BLaER1 (cell line): ENCODE data around the gene TTLL10.
"Not testable (repeated sequence)": the region's sequence is repeated elsewhere in the genome, so short reads cannot be mapped to it uniquely, and the experiment has no call there.

Source experiments
- H3K27ac ChIP-seq: shearing (Covaris generic); formaldehyde crosslinking; 2 replicates; pipeline ENCODE4 v1.8.1; 2022
- H3K27me3 ChIP-seq: shearing (Covaris generic); formaldehyde crosslinking; 2 replicates; pipeline ENCODE4 v1.8.1; 2022
- H3K36me3 ChIP-seq: shearing (Covaris generic); formaldehyde crosslinking; 2 replicates; pipeline ENCODE4 v1.8.1; 2022
- H3K4me1 ChIP-seq: shearing (Covaris generic); formaldehyde crosslinking; 2 replicates; pipeline ENCODE4 v1.8.1; 2022
- H3K4me2 ChIP-seq: shearing (Covaris generic); formaldehyde crosslinking; 2 replicates; pipeline ENCODE4 v1.8.1; 2022
- H3K4me3 ChIP-seq: shearing (Covaris generic); formaldehyde crosslinking; 2 replicates; pipeline ENCODE4 v1.8.1; 2022
- H3K9ac ChIP-seq: shearing (Covaris generic); formaldehyde crosslinking; 2 replicates; pipeline ENCODE4 v1.8.1; 2022
- H3K9me3 ChIP-seq: shearing (Covaris generic); formaldehyde crosslinking; 2 replicates; pipeline ENCODE4 v1.8.1; 2022
- H4K20me1 ChIP-seq: shearing (Covaris generic); formaldehyde crosslinking; 2 replicates; pipeline ENCODE4 v1.8.1; 2022
- Cebpa-rat ChIP-seq: shearing (Covaris generic); IDR thresholded peaks from 2 replicates; pipeline ENCODE4 v1.8.1; 2022

The TTLL10 gene

DNA sequence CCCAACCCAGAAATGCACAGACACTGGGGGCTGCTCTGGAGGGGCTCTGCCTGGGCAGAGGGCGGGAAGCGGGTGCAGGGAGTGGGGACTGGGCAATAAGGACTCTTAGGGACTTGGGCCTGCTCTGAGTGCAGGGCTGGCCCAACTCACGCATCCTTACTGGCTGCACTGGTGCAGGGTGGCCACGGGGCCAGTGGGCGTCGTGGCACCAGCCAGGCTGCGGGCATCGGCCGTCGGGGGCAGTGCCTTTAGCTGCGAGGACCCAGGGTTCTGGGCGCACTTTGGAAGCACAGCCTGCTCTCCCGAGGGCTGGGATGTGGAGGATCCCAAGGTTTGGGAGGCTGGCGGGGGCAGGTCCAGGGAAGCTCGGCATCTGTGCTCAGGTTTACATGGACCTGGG lies 27.1 kb upstream of the TTLL10 start:
- H3K36me3 ChIP-seq = no peaks in the 10 kb centered on the region
- H3K9ac ChIP-seq = no peak overlapping the region
- no peak overlapping the region for H3K4me2 ChIP-seq
- H3K4me1 ChIP-seq = peaks cover 76% of the 10 kb centered on the region
- H3K27me3 ChIP-seq = peaks cover 5% of the 10 kb centered on the region; the same call in 1 of the 2 replicates
- TF ChIP-seq Cebpa-rat = no peak
- H3K4me3 ChIP-seq = no peak overlapping the region
- peak overlapping the region; percentile 97 for H3K27ac ChIP-seq
- H4K20me1 ChIP-seq = no peaks in the 10 kb centered on the region
- H3K9me3 ChIP-seq = no peaks in the 10 kb centered on the region

DNA sequence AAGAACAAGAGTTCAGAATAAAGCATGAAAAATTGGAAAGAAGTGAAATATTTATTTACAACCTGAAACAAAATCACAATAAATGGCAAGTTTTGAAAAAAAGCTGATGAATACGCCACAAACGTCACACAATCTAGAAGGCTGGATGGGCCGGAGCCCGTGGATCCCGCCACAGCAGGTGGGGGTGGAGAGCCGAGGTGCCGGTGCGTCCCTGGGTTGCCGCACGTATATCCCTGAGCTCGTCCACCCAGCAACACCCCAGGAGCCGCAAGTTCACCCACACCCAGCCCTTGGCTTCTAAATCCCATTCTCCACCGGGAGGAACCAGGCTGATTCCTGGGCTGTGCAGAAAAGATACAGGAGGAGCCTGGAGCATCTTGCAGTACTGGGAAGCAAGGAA lies 25.6 kb upstream of the TTLL10 start:
- peaks cover 7% of the 10 kb centered on the region for H3K9me3 ChIP-seq
- H3K27me3 ChIP-seq = no peaks in the 10 kb centered on the region
- no peak overlapping the region for H3K9ac ChIP-seq
- H4K20me1 ChIP-seq = no peaks in the 10 kb centered on the region
- TF ChIP-seq Cebpa-rat = no peak
- peaks cover 62% of the 10 kb centered on the region for H3K4me1 ChIP-seq
- no peak overlapping the region for H3K4me2 ChIP-seq
- H3K4me3 ChIP-seq = no peak overlapping the region
- H3K36me3 ChIP-seq = no peaks in the 10 kb centered on the region
- H3K27ac ChIP-seq = no peak overlapping the region

DNA sequence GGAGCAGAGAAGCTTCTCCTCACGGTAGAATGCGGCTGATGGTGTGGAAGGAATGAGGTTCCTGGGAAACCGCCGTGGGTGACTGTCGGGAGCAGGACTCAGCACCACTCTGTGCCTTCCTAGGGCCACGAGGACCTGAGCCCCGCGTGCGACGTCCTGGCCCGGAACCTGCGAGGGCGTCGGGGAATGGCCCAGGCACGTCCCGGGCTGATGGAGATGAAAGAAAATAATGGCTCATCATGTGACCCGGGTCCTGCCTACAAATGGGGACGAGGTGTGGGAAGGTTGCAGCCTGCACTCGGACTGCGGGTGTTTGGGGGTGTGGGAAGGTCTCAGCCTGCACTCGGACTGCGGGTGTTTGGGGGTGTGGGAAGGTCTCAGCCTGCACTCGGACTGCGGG lies 25.1 kb upstream of the TTLL10 start:
- no peaks in the 10 kb centered on the region for H3K36me3 ChIP-seq
- no peaks in the 10 kb centered on the region for H3K27me3 ChIP-seq
- no peak overlapping the region for H3K27ac ChIP-seq
- no peak for TF ChIP-seq Cebpa-rat
- no peak overlapping the region for H3K4me2 ChIP-seq
- no peak overlapping the region for H3K4me3 ChIP-seq
- H3K9me3 ChIP-seq = peaks cover 12% of the 10 kb centered on the region
- peaks cover 57% of the 10 kb centered on the region for H3K4me1 ChIP-seq
- no peaks in the 10 kb centered on the region for H4K20me1 ChIP-seq
- no peak overlapping the region for H3K9ac ChIP-seq

DNA sequence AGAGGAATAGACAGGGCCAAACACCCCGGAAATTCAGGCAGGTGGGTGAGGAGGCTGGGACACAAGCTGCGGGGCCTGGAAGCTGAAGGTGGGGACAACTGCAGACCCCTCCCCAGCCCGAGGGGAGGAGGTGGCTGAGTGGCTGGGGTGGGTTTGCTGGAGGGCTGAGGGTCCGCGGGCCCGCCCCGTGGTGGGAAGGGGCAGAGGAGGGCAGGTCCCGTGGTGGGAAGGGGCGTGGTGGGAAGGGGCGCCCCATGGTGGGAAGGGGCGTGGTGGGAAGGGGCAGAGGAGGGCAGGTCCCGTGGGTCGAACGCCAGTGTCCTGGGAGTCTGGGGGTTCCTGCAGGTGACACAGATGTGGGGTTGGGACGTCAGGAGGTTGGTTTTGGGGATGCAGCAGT lies 24.3 kb upstream of the TTLL10 start:
- Histone ChIP-seq H4K20me1 (no peaks in the 10 kb centered on the region), H3K9me3 (peaks cover 14% of the 10 kb centered on the region), H3K27ac (no peak overlapping the region), H3K36me3 (no peaks in the 10 kb centered on the region), H3K9ac (no peak overlapping the region), H3K4me2 (peak overlapping the region; percentile 66), H3K27me3 (no peaks in the 10 kb centered on the region), H3K4me3 (no peak overlapping the region), H3K4me1 (peaks cover 49% of the 10 kb centered on the region)
- TF ChIP-seq Cebpa-rat = no peak

DNA sequence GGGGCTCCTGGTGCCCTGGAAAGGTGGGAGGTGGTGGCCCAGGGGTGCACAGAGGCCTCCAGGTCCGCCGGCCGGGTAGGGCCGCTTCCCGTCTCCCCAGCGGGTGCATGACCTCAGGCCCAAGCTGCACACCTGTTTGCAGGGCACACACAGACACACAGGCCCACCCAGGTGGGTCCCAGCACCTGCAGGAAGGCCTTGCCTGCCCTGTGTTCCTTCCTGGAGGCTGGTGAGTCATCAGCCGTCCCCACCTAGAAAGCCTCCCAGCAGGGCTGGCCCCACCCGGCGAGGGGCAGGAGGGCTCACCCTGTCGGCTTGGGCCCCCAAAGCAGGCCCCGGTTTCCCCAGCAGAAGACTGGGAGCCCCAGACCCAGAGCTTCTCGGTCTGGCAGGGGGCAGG lies 23.6 kb upstream of the TTLL10 start:
- Histone ChIP-seq H3K27me3 (no peaks in the 10 kb centered on the region), H3K27ac (peak overlapping the region; percentile 63), H4K20me1 (no peaks in the 10 kb centered on the region), H3K36me3 (no peaks in the 10 kb centered on the region), H3K9ac (peak overlapping the region; percentile 55), H3K4me2 (peak overlapping the region; percentile 66), H3K4me3 (no peak overlapping the region), H3K9me3 (peaks cover 14% of the 10 kb centered on the region), H3K4me1 (peaks cover 42% of the 10 kb centered on the region)
- TF ChIP-seq Cebpa-rat = no peak

DNA sequence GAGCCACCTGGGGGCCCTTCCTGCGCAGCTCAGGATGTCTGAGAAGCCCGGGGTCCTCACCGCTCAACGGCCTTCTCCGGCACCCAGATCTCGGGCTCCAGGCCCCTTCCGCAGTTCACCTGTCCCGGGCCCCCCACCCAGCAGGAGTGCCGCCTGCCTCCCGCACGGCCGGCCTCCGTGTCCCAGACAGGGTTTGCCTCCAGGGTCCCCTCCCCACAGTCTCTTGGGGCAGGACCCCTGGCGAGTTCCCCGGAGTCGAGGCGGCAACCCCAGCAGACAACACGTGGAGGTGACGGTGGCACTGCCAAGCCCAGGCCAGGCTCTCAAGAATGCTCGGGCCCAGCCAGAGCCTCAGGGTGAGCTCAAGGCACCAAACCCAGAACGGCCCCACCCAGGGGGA lies 22.4 kb upstream of the TTLL10 start:
- H3K4me2 ChIP-seq = peak overlapping the region; percentile 66; the same call in 1 of the 2 replicates
- H3K4me1 ChIP-seq = peaks cover 30% of the 10 kb centered on the region
- no peaks in the 10 kb centered on the region for H4K20me1 ChIP-seq
- no peak for TF ChIP-seq Cebpa-rat
- H3K36me3 ChIP-seq = no peaks in the 10 kb centered on the region
- no peaks in the 10 kb centered on the region for H3K27me3 ChIP-seq
- peaks cover 25% of the 10 kb centered on the region for H3K9me3 ChIP-seq
- no peak overlapping the region for H3K4me3 ChIP-seq
- H3K27ac ChIP-seq = peak overlapping the region; percentile 63
- H3K9ac ChIP-seq = no peak overlapping the region; the same call in 1 of the 2 replicates

DNA sequence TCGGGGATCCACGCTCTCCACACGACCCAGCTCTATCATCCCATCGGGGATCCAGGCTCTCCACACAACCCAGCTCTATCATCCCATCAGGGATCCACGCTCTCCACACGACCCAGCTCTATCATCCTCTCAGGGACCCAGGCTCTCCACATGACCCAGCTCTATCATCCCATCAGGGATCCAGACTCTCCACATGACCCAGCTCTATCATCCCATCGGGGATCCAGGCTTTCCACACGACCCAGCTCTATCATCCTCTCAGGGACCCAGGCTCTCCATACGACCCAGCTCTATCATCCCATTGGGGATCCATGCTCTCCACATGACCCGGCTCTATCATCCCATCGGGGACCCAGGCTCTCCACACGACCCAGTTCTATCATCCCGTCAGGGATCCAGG lies 21.2 kb upstream of the TTLL10 start:
- not testable (repeated sequence) for H4K20me1 ChIP-seq, H3K4me3 ChIP-seq, H3K36me3 ChIP-seq, H3K27ac ChIP-seq, H3K27me3 ChIP-seq, H3K4me2 ChIP-seq, H3K9ac ChIP-seq
- H3K9me3 ChIP-seq = peaks cover 25% of the 10 kb centered on the region
- H3K4me1 ChIP-seq = peaks cover 26% of the 10 kb centered on the region

DNA sequence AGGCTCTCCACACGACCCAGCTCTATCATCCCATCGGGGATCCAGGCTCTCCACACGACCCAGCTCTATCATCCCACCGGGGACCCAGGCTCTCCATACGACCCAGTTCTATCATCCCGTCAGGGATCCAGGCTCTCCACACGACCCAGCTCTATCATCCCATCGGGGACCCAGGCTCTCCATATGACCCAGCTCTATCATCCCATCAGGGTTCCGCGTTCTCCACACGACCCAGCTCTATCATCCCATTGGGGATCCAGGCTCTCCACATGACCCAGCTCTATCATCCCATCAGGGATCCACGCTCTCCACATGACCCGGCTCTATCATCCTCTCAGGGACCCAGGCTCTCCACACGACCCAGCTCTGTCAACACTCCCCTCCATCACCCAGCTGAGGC lies 20.5 kb upstream of the TTLL10 start:
- not testable (repeated sequence) for H3K4me2 ChIP-seq, H3K27ac ChIP-seq, H3K36me3 ChIP-seq, H3K4me3 ChIP-seq, H4K20me1 ChIP-seq, H3K9ac ChIP-seq, H3K27me3 ChIP-seq
- Histone ChIP-seq H3K4me1 (peaks cover 34% of the 10 kb centered on the region), H3K9me3 (peaks cover 25% of the 10 kb centered on the region)

DNA sequence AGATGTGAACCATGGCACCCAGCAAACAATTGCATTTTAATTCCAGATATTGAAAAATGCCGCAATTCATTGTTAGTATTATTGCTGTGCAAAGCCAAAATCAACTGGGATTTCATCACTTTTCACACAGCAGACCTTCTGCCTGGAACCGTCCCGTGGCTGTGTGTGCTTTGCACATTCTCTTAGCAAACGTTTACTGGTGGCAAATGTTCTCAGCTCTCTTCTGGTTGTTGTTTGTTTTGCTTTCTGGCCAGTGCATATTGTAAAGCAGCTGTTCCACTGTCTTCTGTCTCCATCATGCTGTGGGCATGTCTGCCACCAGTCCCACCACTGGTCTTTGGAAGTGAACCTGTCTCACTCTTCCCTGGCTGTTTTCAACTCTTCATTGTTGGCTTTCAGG lies 19.8 kb upstream of the TTLL10 start:
- Histone ChIP-seq H4K20me1 (no peaks in the 10 kb centered on the region), H3K9ac (no peak overlapping the region), H3K27ac (no peak overlapping the region), H3K36me3 (no peaks in the 10 kb centered on the region), H3K4me2 (no peak overlapping the region), H3K4me3 (no peak overlapping the region), H3K27me3 (no peaks in the 10 kb centered on the region), H3K4me1 (peaks cover 41% of the 10 kb centered on the region), H3K9me3 (peaks cover 25% of the 10 kb centered on the region)
- no peak for TF ChIP-seq Cebpa-rat

DNA sequence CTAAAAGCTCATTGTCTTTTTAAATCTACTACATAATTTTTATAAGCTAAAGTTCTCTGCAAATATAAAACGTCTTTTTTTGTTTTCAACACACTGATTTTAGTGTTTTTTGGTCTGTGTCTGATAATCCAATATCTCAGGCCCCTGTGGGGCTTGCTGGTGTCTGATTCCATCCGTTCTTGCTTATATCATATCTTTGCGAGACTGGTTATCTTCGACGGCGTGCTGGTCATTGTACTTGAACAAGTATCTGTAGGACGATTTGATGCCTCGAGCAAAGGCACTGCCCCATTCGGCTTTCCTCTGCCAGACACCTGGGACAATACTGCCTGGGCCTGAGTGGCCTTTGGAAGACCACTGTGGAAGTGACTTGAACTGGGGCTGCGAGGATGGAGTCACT lies 18.4 kb upstream of the TTLL10 start:
- H3K4me2 ChIP-seq = no peak overlapping the region
- peaks cover 25% of the 10 kb centered on the region for H3K9me3 ChIP-seq
- no peaks in the 10 kb centered on the region for H3K36me3 ChIP-seq
- H3K9ac ChIP-seq = no peak overlapping the region
- no peak for TF ChIP-seq Cebpa-rat
- peaks cover 42% of the 10 kb centered on the region for H3K4me1 ChIP-seq
- no peak overlapping the region for H3K27ac ChIP-seq
- H3K27me3 ChIP-seq = no peaks in the 10 kb centered on the region
- no peak overlapping the region for H3K4me3 ChIP-seq
- no peaks in the 10 kb centered on the region for H4K20me1 ChIP-seq
